ENCODE data around the gene OR6X1. TPM values are rescaled to one million over a fixed set of nuclear protein-coding genes. Genes with fewer than 3 reads are reported as not detected.
A peak's percentile ranks its signal among the peaks of the same experiment; 100 is the strongest.

OR6X1 gene
- total RNA-seq, 2 donors from 2014 or later = not detected

DNA sequence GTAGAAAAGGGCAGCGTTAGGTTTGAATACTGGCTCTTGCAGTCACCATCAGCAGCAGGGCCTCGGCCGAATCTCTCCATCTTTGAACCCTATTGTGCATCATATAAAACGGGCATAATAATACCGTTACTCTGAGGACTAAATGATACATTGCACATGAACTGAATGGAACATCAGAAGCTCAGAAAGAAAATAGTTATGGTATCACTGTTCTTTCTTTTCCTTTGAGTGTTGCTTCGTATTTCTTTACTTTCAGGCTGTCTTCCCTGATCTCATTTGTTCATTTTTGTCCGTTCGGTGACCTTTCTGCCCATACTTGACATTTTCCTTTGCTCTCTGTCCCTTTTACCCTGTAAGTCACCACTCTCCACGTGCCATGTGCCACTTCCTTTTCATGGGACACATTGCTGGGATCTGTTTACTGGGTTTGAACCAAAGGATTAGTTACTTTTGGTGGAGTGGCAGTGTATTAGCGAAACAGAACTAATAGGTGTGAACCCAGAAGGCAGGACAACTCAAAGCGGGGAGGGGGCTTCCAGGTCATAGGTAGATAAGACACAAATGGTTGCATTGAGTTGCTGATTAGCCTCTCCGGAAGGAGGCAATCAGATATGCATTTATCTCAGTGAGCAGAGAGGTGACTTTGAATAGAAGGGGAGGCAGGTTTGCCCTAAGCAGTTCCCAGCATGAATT lies 12.1 kb downstream of the OR6X1 start:
- Histone ChIP-seq H3K9me3 (no peaks in the 10 kb centered on the region), H3K27me3 (no peaks in the 10 kb centered on the region), H3K4me1 (peaks cover 4% of the 10 kb centered on the region), H3K36me3 (no peaks in the 10 kb centered on the region), H3K4me3 (peak overlapping the region; percentile 74), H3K27ac (no peak overlapping the region), H3K9ac (ENCODE audit: low read depth in 2 of 2, low read length in 2 of 2) (peak overlapping the region; percentile 58 to 82)
- TF ChIP-seq, protein P1, sequence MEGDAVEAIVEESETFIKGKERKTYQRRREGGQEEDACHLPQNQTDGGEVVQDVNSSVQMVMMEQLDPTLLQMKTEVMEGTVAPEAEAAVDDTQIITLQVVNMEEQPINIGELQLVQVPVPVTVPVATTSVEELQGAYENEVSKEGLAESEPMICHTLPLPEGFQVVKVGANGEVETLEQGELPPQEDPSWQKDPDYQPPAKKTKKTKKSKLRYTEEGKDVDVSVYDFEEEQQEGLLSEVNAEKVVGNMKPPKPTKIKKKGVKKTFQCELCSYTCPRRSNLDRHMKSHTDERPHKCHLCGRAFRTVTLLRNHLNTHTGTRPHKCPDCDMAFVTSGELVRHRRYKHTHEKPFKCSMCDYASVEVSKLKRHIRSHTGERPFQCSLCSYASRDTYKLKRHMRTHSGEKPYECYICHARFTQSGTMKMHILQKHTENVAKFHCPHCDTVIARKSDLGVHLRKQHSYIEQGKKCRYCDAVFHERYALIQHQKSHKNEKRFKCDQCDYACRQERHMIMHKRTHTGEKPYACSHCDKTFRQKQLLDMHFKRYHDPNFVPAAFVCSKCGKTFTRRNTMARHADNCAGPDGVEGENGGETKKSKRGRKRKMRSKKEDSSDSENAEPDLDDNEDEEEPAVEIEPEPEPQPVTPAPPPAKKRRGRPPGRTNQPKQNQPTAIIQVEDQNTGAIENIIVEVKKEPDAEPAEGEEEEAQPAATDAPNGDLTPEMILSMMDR (IDR thresholded peaks at IDR 0.05) = no peak
- no peak for DNase-seq
- intact Hi-C loops (cut with DNase I) = no loop called here

DNA sequence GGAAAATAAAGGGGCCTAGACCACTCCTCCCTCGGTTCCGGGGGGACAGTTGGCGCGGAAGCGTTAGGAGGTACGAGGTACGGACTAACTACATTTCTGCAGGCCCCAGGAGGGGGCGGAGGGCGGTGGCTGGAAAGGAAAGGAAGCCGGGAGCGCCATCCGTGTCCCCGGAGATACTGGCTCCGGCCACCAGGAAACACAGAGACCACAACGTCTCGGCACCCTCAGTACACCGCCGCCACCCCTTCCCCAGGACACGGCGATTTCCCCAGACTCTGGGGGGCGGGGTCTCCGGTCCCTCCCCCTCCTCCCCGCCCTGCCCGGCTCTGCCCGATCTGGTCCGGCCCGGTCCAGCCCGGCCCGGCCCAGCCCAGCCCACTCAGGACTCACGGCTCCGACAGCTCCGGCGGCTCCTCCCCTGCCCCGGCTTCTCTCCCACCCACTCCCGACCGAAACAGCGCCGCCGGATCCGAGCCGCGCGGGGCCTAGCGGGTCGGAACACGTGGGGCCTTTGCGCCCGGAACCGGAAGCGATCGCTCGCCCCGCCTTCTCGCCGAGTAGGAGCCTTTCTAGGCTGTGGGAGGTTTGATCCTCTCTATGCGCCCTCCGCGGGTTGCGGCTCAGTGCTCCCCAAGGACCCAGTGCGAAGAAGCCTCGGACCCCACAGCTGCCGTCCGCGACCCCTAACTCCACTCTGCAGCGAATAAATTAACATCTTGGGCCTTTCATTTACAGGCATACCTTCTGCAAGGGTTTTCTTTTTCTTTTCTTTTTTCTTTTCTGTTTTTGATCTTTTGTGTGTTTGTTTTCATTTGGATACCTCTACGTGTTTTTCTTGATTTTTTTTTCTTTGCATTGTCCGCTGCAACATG lies 12.9 kb downstream of the OR6X1 start, which contains the start of gene ZNF202:
Gene ZNF202, minus strand, starts transcription at position 502 of the 872 bp plus-strand sequence. CDS start 10,772 bp downstream, outside the sequence.
- intact Hi-C loops (cut with DNase I) = no loop called here
- no peaks in the 10 kb centered on the region for H3K9me3 ChIP-seq
- TF ChIP-seq, protein P1 (IDR thresholded peaks at IDR 0.05) = no peak
- H3K27me3 ChIP-seq = no peaks in the 10 kb centered on the region
- peak within 1 kb of the TSS; percentile 21 for H3K27ac ChIP-seq
- peak; percentile 93 for DNase-seq
- peak within 1 kb of the TSS; percentile 74 for H3K4me3 ChIP-seq
- H3K36me3 ChIP-seq = no peaks in the 10 kb centered on the region
- peaks cover 4% of the 10 kb centered on the region for H3K4me1 ChIP-seq
- peak within 1 kb of the TSS; percentile 78 to 82 for H3K9ac ChIP-seq (ENCODE audit: low read depth in 2 of 2, low read length in 2 of 2)

GRCh38 chr11:123740787-123741158 lies 13.5 kb downstream of the OR6X1 start:
- intact Hi-C loops (cut with DNase I) = no loop called here
- TF ChIP-seq, protein P1 (IDR thresholded peaks at IDR 0.05) = no peak
- Histone ChIP-seq H3K27ac (no peak overlapping the region), H3K9ac (ENCODE audit: low read depth in 2 of 2, low read length in 2 of 2) (peak overlapping the region; percentile 78 to 82), H3K4me3 (peak overlapping the region; percentile 74), H3K27me3 (no peaks in the 10 kb centered on the region), H3K9me3 (no peaks in the 10 kb centered on the region), H3K4me1 (peaks cover 4% of the 10 kb centered on the region), H3K36me3 (no peaks in the 10 kb centered on the region)
- DNase-seq = peak; percentile 22

DNA sequence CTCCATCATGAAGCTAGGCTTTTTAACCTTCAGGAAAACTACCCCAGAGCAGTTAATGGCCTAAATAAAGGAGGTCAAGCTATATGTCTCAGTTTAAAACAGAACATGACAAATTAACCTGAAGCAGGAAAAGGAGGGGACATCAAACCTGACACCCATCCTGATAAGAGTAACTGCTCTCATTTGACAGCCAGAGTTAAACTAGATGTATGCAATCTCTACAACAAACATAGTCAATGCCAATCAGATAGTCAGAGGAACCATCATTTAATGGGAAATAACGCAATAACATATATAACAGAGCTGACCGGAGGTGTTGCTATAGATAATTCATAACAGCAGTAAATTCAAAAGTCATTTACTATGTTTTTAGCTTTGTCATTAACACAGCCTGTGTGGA lies 15.9 kb downstream of the OR6X1 start:
- no peak for DNase-seq
- intact Hi-C loops (cut with DNase I) = no loop called here
- no peaks in the 10 kb centered on the region for H3K27me3 ChIP-seq
- no peak overlapping the region for H3K9ac ChIP-seq (ENCODE audit: low read depth in 2 of 2, low read length in 2 of 2)
- no peaks in the 10 kb centered on the region for H3K36me3 ChIP-seq
- no peaks in the 10 kb centered on the region for H3K9me3 ChIP-seq
- H3K27ac ChIP-seq = no peak overlapping the region
- H3K4me3 ChIP-seq = no peak overlapping the region
- H3K4me1 ChIP-seq = peaks cover 4% of the 10 kb centered on the region
- TF ChIP-seq, protein P1 (IDR thresholded peaks at IDR 0.05) = no peak

- TF ChIP-seq, protein P1 (IDR thresholded peaks at IDR 0.05) = no peak
- intact Hi-C loops (cut with DNase I) = no loop called here
- no peak for DNase-seq
- Histone ChIP-seq H3K27ac (no peak overlapping the region), H3K9ac (ENCODE audit: low read depth in 2 of 2, low read length in 2 of 2) (no peak overlapping the region), H3K4me3 (no peak overlapping the region), H3K4me1 (peaks cover 4% of the 10 kb centered on the region), H3K36me3 (no peaks in the 10 kb centered on the region), H3K27me3 (no peaks in the 10 kb centered on the region), H3K9me3 (no peaks in the 10 kb centered on the region)
Measured at GRCh38 chr11:123736769-123737168, 17.5 kb downstream of the OR6X1 start.

Measured in colonic mucosa (tissue), 4 donors.